Hematopoietic multipotent progenitor cell treated with erythropoietin and hydrocortisone succinate and interleukin-3 and kit ligand, for 6 days (in vitro differentiated cells): Measurements from ENCODE around the gene ZNF410.

Experiments
- DNase-seq: peaks from one replicate; pipeline ENCODE4 v3.0.0-alpha.2; 2015

The ZNF410 gene

DNA sequence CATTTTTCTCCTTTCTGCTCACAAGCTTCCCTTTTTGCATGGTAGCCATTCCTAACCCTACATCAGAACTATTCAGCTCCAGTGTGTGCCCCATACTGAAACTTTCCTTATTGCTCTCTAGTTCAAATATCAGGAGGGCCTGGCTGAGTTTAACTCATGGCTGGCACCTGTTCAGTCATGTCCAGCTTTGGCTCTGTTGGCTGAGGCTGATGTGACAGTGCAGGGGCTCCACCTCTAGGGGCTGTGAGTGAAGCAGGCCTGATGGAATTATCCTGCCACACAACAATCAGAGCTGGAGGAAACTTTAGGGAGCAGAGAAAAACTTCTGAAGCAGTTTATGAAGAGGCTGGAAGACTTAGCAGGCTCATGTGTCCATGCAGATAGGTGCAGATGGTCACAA, 71.9 kb downstream of the ZNF410 start:
- no peak for DNase-seq

DNA sequence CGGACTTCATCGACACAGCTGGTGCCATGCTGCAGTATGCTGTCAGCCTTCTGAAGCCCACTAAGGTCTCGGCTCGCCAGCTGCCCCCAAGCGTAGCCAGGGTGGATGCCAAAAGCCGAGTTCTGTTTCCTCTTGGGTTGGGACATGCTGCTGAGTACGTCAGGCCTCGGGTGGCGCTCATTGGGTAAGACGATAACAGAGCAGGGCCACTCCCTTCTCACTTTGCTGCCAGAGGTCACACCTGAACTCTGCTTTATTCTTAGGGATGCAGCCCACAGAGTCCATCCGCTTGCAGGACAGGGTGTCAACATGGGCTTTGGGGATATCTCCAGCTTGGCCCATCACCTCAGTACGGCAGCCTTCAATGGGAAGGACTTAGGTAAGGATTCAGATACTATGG, 74.5 kb downstream of the ZNF410 start:
- DNase-seq = no peak

DNA sequence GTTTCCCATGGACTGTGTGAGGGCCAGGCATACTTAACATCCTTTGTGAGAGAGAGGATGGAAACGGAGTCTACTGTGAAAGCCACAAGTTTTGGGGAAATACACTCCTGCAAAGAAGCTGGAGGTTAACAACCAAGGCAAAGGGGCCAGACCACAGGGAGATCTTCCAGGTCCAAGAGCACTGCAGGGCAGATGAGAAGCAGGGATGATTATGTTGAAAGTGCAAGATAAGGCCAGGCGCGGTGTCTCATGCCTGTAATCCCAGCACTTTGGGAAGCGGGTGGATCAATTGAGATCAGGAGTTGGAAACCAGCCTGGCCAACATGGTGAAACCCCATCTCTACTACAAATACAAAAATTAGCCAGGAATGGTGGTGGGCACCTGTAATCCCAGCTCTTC, 78.6 kb downstream of the ZNF410 start:
- no peak for DNase-seq

DNA sequence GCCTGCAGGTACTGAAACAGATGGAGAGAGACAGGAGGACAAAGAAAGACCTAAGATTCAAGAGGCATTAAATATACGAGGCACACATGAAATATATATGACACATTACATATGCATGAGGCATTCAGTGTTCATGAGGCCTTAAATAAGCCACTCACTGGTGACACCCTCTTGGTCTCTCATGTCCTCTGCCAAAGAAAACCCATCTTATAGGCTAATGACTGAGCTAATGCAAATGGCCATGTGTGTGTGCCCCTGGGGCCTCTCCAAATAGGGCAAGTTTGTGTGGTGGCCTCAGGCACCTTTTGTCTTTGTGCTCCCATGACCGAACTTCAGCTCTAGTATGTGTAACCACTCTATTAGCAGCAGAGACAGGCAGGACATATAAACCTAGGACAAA, 82.2 kb downstream of the ZNF410 start:
- DNase-seq = no peak

DNA sequence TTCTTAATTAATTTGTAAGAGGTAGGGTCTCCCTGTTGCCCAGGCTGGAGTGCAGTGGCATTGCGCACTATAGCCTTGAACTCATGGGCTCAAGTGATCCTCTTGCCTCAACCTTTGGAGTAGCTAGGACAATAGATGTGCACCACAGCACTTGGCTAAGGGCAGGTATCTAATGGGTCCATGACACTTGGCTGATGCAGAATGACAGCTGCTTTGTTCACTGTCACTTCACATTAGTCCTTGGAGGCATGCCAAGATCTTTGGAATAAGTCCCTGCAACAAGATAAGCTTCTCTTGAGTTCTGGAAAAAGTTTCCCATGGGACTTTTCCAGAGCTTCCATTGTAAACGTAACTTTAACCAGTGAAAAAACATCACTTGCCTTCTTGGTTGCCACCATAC, 86.8 kb downstream of the ZNF410 start:
- peak; percentile 20 for DNase-seq

DNA sequence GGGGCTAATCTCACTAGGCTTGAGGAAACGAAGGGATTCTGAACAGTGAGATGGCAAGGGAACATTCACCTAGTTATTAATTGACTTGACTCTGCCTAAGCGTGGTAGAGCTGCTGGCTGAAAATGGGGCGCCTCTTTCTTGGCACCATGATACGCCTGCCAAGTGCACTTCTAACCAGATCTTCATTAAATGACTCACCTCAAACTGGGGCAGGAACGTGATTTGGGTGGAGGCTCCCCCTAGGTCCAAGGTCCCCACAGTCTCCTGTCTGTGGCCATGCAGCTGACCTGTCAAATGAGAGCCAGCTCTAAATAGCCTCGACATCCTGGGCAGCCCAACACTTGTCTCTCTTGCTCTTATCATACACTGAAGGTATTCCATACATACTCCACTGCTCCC, 89.5 kb downstream of the ZNF410 start:
- DNase-seq = no peak

DNA sequence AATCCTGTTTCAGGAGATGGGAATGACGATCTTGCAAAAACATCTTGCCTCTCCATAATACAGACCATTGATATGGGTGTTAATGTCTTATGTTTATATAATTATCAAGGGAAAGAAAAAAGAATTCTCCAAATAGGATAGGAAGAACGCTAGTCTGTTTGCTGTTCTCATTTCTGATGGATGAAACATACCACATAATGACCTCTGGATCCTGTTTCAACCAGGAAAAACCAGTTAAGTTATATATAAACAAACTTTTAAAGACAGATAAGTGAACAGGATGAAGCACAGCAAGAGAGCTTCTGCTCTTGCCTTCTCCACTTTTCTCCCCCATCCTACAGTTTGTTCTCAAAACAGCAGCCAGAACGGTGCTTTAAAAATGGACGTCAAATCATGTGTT, 91.2 kb downstream of the ZNF410 start:
- no peak for DNase-seq
